Endothelial cell (in vitro differentiated cells): ENCODE data around the gene TPH2. TPM values are rescaled to one million over a fixed set of nuclear protein-coding genes. Genes with fewer than 3 reads are reported as not detected.

Experiments used
- DNase-seq: peaks from one replicate; pipeline ENCODE4 v3.0.0; 2021; ENCODE audit warnings: low spot score
- H3K27ac Mint-ChIP-seq: one replicate; pipeline ENCODE4 v1.8.0; 2021; ENCODE audit warnings: mixed read lengths, inconsistent platforms; ENCODE audit not compliant: unreplicated experiment
- H3K27me3 Mint-ChIP-seq: one replicate; pipeline ENCODE4 v1.8.0; 2021; ENCODE audit warnings: mild to moderate bottlenecking, moderate library complexity, mixed read lengths, inconsistent platforms; ENCODE audit not compliant: unreplicated experiment
- H3K36me3 Mint-ChIP-seq: one replicate; pipeline ENCODE4 v1.8.0; 2021; ENCODE audit warnings: mild to moderate bottlenecking, low read depth, mixed read lengths, inconsistent platforms; ENCODE audit not compliant: unreplicated experiment
- H3K4me1 Mint-ChIP-seq: one replicate; pipeline ENCODE4 v1.8.0; 2021; ENCODE audit warnings: mild to moderate bottlenecking, mixed read lengths, inconsistent platforms; ENCODE audit not compliant: unreplicated experiment
- H3K4me3 Mint-ChIP-seq: one replicate; pipeline ENCODE4 v1.8.0; 2021; ENCODE audit warnings: mild to moderate bottlenecking, mixed read lengths, inconsistent platforms; ENCODE audit not compliant: unreplicated experiment
- H3K9me3 Mint-ChIP-seq: one replicate; pipeline ENCODE4 v1.8.0; 2021; ENCODE audit warnings: mixed read lengths, inconsistent platforms; ENCODE audit not compliant: unreplicated experiment
- CTCF ChIP-seq: fragments of 200-600 bp; sonication (generic); IDR thresholded peaks from one replicate; pipeline ENCODE4 v1.5.0; 2021; ENCODE audit warnings: antibody characterized with exemption; ENCODE audit not compliant: unreplicated experiment
- total RNA-seq: library from RNA; stranded (reverse); fragmentation: NEBNext Ultra II Directional; extraction: Animal tissue kit (Norgen Biotek cat#: 25700); gene quantifications from one replicate; pipeline ENCODE4 v1.2.1, GENCODE V29; 2021; ENCODE audit not compliant: unreplicated experiment

The TPH2 gene
- total RNA-seq, 1 donor from 2014 or later: 0.10 TPM

DNA sequence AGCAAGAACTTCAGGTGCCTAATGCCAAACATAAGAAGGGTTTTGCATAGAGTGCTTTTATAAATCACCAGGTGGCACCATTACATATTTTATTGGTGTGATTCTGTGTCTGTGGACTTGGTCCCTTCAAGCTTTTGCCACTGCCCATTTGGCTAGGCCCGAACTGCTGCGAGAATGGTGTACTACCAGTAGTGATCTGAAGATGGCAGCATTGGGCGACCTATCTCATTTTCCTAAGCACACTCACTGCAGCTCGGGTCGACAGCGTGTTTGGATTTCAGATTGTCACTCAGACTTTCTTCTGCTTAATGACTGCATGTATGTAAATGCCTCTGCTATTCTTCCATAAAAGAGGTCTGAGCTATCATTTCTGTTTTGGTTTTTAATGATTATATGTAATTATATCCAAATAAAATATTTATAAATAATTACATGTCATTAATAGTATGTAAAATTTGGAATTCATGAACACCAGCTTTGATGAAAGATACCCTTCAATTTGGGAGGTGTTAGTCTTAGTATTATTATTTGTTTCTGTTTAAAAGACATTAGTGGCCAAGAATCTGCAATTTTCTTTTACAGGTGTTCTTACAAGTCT, 78.5 kb downstream of the TPH2 start:
- DNase-seq: peak; percentile 79
- H3K4me1 Mint-ChIP-seq: peaks cover 4% of the 10 kb centered on the region
- H3K27me3 Mint-ChIP-seq: no peaks in the 10 kb centered on the region
- H3K36me3 Mint-ChIP-seq: no peaks in the 10 kb centered on the region
- H3K27ac Mint-ChIP-seq: no peak overlapping the region
- peak; percentile 85 for TF ChIP-seq CTCF
- no peak overlapping the region for H3K4me3 Mint-ChIP-seq
- no peaks in the 10 kb centered on the region for H3K9me3 Mint-ChIP-seq

DNA sequence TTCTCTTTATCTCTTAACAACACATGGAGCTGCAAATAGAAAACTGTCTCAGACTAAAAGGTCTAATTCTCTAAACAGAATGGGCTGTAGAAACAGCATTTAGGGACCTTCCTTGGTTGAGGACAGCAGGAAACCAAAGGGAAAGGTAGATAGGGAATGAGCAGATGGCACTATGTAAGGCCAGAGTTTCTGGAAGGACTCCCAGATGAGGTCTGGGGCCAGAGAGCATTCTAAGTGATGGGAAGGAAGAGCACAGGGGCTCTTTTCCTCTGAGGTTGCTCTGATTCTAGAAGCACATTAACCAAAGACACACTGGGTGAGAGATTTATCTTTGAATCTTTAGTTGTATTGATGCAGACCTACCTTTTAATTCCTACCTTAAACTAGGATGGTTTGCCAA, 79.4 kb downstream of the TPH2 start:
- Mint-ChIP-seq H3K4me3 (no peak overlapping the region), H3K4me1 (peaks cover 2% of the 10 kb centered on the region), H3K27me3 (no peaks in the 10 kb centered on the region), H3K9me3 (no peaks in the 10 kb centered on the region), H3K36me3 (no peaks in the 10 kb centered on the region), H3K27ac (no peak overlapping the region)
- no peak for TF ChIP-seq CTCF
- no peak for DNase-seq

DNA sequence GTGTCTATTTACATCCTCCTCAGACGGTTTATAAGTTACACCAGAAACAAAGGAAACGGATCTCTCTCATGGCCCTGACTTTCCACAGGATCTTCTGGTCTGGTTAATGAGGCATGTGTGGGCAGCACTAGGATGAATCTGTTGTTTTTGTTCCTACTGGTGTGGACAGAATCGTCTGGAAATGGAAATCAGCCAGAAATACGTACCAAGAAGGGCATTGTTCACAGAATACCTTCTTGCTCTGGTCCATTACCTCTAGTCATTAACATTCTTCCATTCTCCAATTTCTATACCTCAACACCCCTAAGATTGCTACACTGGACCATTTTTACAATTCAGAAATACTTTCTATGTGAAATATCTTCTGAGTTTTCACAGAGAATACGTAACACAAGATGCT, 86.0 kb downstream of the TPH2 start:
- H3K9me3 Mint-ChIP-seq: no peaks in the 10 kb centered on the region
- no peaks in the 10 kb centered on the region for H3K27me3 Mint-ChIP-seq
- no peak for DNase-seq
- H3K27ac Mint-ChIP-seq: no peak overlapping the region
- TF ChIP-seq CTCF: no peak
- H3K4me1 Mint-ChIP-seq: peaks cover 5% of the 10 kb centered on the region
- no peak overlapping the region for H3K4me3 Mint-ChIP-seq
- no peaks in the 10 kb centered on the region for H3K36me3 Mint-ChIP-seq

DNA sequence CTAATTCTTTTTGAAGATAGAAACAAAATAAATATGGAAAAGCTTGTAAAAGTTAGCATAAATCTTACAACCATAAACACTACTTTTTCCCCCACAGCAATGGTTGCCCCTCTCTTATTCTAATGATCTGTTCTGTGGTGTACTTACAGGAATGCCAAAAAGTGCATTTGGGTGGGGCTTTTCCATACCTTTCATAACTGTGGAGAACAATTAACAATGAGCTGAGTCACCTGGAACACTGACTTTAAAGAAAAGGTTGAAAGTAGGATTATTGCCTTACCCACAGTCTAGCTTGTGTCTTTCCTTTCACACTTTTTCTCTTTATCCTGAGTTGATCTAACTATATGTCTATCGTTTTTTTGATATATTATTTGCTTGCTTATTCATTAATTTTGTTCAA, 86.9 kb downstream of the TPH2 start:
- H3K27ac Mint-ChIP-seq: no peak overlapping the region
- no peak for DNase-seq
- H3K9me3 Mint-ChIP-seq: no peaks in the 10 kb centered on the region
- no peaks in the 10 kb centered on the region for H3K27me3 Mint-ChIP-seq
- no peak overlapping the region for H3K4me3 Mint-ChIP-seq
- H3K4me1 Mint-ChIP-seq: peaks cover 5% of the 10 kb centered on the region
- no peak for TF ChIP-seq CTCF
- no peaks in the 10 kb centered on the region for H3K36me3 Mint-ChIP-seq

- peaks cover 4% of the 10 kb centered on the region for H3K4me1 Mint-ChIP-seq
- no peak for TF ChIP-seq CTCF
- no peak overlapping the region for H3K4me3 Mint-ChIP-seq
- no peak for DNase-seq
- no peaks in the 10 kb centered on the region for H3K36me3 Mint-ChIP-seq
- no peaks in the 10 kb centered on the region for H3K27me3 Mint-ChIP-seq
- H3K27ac Mint-ChIP-seq: no peak overlapping the region
- H3K9me3 Mint-ChIP-seq: no peaks in the 10 kb centered on the region
Measured at GRCh38 chr12:72028966-72029365, 90.3 kb downstream of the TPH2 start.
